Fibroblast of lung (primary cell): Measurements from ENCODE around the gene OTUB1. TPM values are rescaled to one million over a fixed set of nuclear protein-coding genes. Genes with fewer than 3 reads are reported as not detected.

Experiments
- DNase-seq, 2 donors: peaks; one replicate each; pipeline versions ENCODE4 v3.0.0 to v3.0.0-alpha.2; 2010; ENCODE audit warnings: low read depth in 2 of 2
- H2AFZ ChIP-seq: 2 replicates; pipeline ENCODE4 v1.5.1; 2012; ENCODE audit warnings: low read length, control low read depth, inconsistent platforms
- H3K27ac ChIP-seq: 2 replicates; pipeline ENCODE4 v1.5.1; 2011; ENCODE audit warnings: low read length, control low read depth; ENCODE audit not compliant: insufficient read depth
- H3K27me3 ChIP-seq: 2 replicates; pipeline ENCODE4 v1.5.1; 2011; ENCODE audit warnings: mild to moderate bottlenecking, low read length; ENCODE audit not compliant: control insufficient read depth, insufficient read depth
- H3K36me3 ChIP-seq: 2 replicates; pipeline ENCODE4 v1.5.1; 2011; ENCODE audit warnings: low read length; ENCODE audit not compliant: control insufficient read depth, insufficient read depth
- H3K4me1 ChIP-seq: 2 replicates; pipeline ENCODE4 v1.5.1; 2011; ENCODE audit warnings: low read length; ENCODE audit not compliant: control insufficient read depth, insufficient read depth; ENCODE audit errors: extremely low read depth
- H3K4me2 ChIP-seq: 2 replicates; pipeline ENCODE4 v1.5.1; 2011; ENCODE audit warnings: low read length, control low read depth; ENCODE audit not compliant: insufficient read depth; ENCODE audit errors: extremely low read depth
- H3K4me3 ChIP-seq, 4 experiments: fragments of 200-600 bp in 1 of 4; sonication (generic) in 1 of 4; replicated peaks in 1 of 4; 2 replicates each; pipeline ENCODE4 v1.5.1; 2011 to 2016; ENCODE audit warnings: low read length in 4 of 4, low read depth in 3 of 4, mild to moderate bottlenecking in 3 of 4, control low read depth in 2 of 4, inconsistent platforms in 1 of 4, mixed read lengths in 1 of 4; ENCODE audit not compliant: insufficient read depth in 1 of 4; ENCODE audit errors: control extremely low read depth in 1 of 4
- H3K79me2 ChIP-seq: 2 replicates; pipeline ENCODE4 v1.5.1; 2012; ENCODE audit warnings: mild to moderate bottlenecking, low read length, inconsistent platforms; ENCODE audit not compliant: control insufficient read depth, insufficient read depth
- H3K9ac ChIP-seq: 2 replicates; pipeline ENCODE4 v1.5.1; 2011; ENCODE audit warnings: mild to moderate bottlenecking, low read length, control low read depth; ENCODE audit not compliant: insufficient read depth
- H3K9me3 ChIP-seq: 2 replicates; pipeline ENCODE4 v1.5.1; 2012; ENCODE audit warnings: low read depth, low read length; ENCODE audit not compliant: control insufficient read depth, insufficient read depth
- H4K20me1 ChIP-seq: 2 replicates; pipeline ENCODE4 v1.5.1; 2011; ENCODE audit warnings: low read length; ENCODE audit not compliant: control insufficient read depth, insufficient read depth; ENCODE audit errors: extremely low read depth
- EZH2 ChIP-seq: IDR thresholded peaks from 2 replicates; pipeline ENCODE4 v1.5.1; 2012; ENCODE audit warnings: low read length, control low read depth, mild to moderate bottlenecking; ENCODE audit errors: missing control alignments
- polyA plus RNA-seq, 2 donors: library from polyadenylated mRNA; depleted of rRNA in 1 of 2; stranded (reverse) in 1 of 2; unstranded in 1 of 2; fragments of >200 nt; gene quantifications; 2 replicates each; pipeline ENCODE4 v1.2.1, GENCODE V29; 2011 to 2012; ENCODE audit warnings: missing spikeins in 1 of 2
- total RNA-seq: library from RNA; depleted of rRNA; stranded (reverse); fragments of >200 nt; gene quantifications from 2 replicates; pipeline ENCODE4 v1.2.1, GENCODE V29; 2014
- TF ChIP-seq, protein P1 (sequence below), 2 donors: IDR thresholded peaks in 1 of 2; conservative IDR thresholded peaks in 1 of 2; 1 replicate in 1 of 2; 2 replicates in 1 of 2; pipeline ENCODE4 v1.5.1; 2011 to 2012; ENCODE audit warnings: low read length in 2 of 2, control low read depth in 1 of 2, inconsistent platforms in 1 of 2, low read depth in 1 of 2, mild to moderate bottlenecking in 1 of 2

Gene OTUB1
- total and polyA plus RNA-seq, 2 donors (not counting 1 experiment from before 2014, with no cell fraction given): 37.8 to 113 TPM

DNA sequence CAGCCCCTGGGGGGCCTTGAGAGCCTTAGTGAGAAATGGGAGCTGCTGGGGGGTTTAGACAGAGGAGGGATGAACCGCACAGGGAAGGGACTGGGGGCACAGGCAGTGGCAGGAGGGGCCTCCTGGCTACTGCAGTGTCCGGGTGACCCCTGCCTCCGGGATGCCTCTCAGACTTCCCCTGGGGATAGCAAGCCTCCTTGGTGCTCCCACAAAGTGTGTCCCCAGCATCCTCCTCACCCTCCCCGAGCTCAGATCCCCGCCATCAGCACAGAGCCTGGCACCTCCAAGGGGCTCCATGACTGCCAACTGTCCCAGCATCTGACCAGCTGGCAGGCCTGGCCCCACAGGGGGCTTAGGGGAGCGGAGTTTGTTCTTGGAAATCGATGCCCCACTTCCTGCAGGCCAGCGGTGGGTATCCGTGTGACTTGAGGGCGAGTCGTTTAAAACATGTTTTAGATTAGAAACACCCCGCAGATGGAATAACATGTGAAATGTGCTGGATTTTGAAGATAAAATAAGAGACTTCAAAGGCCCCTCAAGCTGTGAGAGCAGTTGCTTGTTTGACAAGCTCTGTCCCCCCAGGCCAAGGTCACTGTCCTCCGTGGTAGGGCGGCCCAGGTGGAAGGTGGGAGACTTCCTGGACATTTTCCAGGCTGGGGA, 36.0 kb downstream of the OTUB1 start:
- H3K36me3 ChIP-seq: no peaks in the 10 kb centered on the region
- no peak overlapping the region for H3K4me2 ChIP-seq
- DNase-seq: no peak
- H2AFZ ChIP-seq: no peak overlapping the region
- H3K79me2 ChIP-seq: no peaks in the 10 kb centered on the region
- no peak overlapping the region for H3K9ac ChIP-seq
- H3K27ac ChIP-seq: no peak overlapping the region
- no peaks in the 10 kb centered on the region for H3K27me3 ChIP-seq
- H4K20me1 ChIP-seq: peaks cover 3% of the 10 kb centered on the region
- H3K9me3 ChIP-seq: no peaks in the 10 kb centered on the region
- H3K4me1 ChIP-seq: no peaks in the 10 kb centered on the region
- H3K4me3 ChIP-seq: no peak overlapping the region
- TF ChIP-seq, protein P1, sequence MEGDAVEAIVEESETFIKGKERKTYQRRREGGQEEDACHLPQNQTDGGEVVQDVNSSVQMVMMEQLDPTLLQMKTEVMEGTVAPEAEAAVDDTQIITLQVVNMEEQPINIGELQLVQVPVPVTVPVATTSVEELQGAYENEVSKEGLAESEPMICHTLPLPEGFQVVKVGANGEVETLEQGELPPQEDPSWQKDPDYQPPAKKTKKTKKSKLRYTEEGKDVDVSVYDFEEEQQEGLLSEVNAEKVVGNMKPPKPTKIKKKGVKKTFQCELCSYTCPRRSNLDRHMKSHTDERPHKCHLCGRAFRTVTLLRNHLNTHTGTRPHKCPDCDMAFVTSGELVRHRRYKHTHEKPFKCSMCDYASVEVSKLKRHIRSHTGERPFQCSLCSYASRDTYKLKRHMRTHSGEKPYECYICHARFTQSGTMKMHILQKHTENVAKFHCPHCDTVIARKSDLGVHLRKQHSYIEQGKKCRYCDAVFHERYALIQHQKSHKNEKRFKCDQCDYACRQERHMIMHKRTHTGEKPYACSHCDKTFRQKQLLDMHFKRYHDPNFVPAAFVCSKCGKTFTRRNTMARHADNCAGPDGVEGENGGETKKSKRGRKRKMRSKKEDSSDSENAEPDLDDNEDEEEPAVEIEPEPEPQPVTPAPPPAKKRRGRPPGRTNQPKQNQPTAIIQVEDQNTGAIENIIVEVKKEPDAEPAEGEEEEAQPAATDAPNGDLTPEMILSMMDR (conservative IDR thresholded peaks at IDR 0.05 in 1 of 2, IDR thresholded peaks at IDR 0.05 in 1 of 2; ENCODE audit: low read depth in 1 of 2, low read length in 2 of 2): no peak
- no peak for TF ChIP-seq EZH2

DNA sequence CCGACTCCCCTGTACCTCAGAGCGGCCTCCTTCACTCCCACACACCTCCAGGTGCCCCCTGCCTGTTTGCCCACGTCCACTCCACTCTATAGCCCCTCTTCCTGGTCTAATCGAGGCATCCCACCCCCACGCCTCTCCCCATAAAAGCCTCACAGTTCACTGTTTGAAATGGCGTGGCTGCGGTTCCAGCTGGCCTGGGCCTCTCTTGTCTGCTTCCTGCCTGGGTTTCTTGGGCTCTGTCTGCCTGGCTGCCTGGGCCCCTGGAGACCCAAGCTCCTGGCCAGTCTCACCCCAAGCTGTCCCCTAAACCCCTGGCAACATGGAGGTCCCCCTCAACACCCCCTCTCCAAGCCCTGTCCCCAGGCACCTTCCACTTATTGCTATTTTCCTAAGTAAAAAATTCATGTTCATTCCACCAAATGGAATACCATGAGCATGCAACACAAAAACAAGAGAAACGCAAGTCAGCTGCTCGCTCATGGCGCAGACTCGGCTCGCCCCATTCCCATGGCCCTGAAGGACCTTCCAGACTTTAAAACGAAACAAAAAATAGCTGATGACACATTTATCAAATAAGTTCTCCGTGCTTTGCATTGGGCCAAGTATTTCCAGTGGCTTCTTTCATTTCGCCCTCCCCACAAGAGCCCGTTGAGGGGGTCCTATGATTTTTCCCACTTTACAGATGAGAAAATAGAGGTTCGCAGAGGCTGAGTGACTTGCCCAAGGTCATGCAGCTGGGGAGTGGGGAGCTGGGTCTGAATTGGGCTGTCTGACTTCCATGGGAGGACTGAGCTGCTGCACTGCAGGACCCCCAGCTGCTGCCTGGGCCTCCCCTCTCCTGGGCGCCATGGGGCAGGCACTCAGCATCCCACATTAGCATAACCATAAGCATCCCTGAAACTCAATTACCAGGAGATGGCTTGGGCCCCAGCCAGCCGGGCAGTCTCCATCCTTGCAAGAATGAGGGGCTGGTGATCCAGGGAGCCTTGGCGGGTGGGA, 37.8 kb downstream of the OTUB1 start:
- H4K20me1 ChIP-seq: peaks cover 3% of the 10 kb centered on the region
- TF ChIP-seq, protein P1 (conservative IDR thresholded peaks at IDR 0.05 in 1 of 2, IDR thresholded peaks at IDR 0.05 in 1 of 2; ENCODE audit: low read depth in 1 of 2, low read length in 2 of 2): no peak
- no peak for TF ChIP-seq EZH2
- H3K27me3 ChIP-seq: no peaks in the 10 kb centered on the region
- H3K79me2 ChIP-seq: no peaks in the 10 kb centered on the region
- H3K4me2 ChIP-seq: no peak overlapping the region
- no peak overlapping the region for H3K4me3 ChIP-seq
- no peak for DNase-seq
- H3K27ac ChIP-seq: no peak overlapping the region
- H3K4me1 ChIP-seq: no peaks in the 10 kb centered on the region
- H3K36me3 ChIP-seq: no peaks in the 10 kb centered on the region
- H3K9ac ChIP-seq: no peak overlapping the region
- H2AFZ ChIP-seq: no peak overlapping the region
- H3K9me3 ChIP-seq: no peaks in the 10 kb centered on the region

DNA sequence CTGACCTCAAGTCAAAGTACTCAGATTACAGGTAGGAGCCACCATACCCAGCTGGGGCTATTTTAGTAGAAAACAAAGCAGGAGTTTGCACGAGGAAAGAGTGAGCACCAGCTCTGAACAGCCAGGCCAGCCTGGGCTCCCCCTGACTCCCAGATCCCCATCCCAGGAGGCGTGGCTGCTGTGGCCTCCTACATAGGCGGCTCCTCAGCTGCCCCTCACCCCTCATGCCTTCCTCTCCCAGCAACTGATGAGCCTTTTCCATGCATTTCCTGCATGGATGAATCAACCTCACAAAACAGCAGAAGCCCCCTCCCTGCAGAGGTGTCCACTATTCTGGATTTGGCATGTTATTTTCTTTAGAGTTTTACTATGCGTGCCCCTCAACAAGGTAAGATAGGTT, 39.0 kb downstream of the OTUB1 start:
- no peaks in the 10 kb centered on the region for H4K20me1 ChIP-seq
- H3K9me3 ChIP-seq: no peaks in the 10 kb centered on the region
- no peaks in the 10 kb centered on the region for H3K4me1 ChIP-seq
- H3K4me3 ChIP-seq: no peak overlapping the region
- TF ChIP-seq, protein P1 (conservative IDR thresholded peaks at IDR 0.05 in 1 of 2, IDR thresholded peaks at IDR 0.05 in 1 of 2; ENCODE audit: low read depth in 1 of 2, low read length in 2 of 2): no peak
- TF ChIP-seq EZH2: no peak
- H3K27me3 ChIP-seq: no peaks in the 10 kb centered on the region
- no peak overlapping the region for H3K4me2 ChIP-seq
- H2AFZ ChIP-seq: no peak overlapping the region
- no peak overlapping the region for H3K9ac ChIP-seq
- no peak for DNase-seq
- H3K27ac ChIP-seq: no peak overlapping the region
- no peaks in the 10 kb centered on the region for H3K36me3 ChIP-seq
- no peaks in the 10 kb centered on the region for H3K79me2 ChIP-seq
